Left ventricle myocardium inferior (tissue), 1 donor: ENCODE measurements around the gene ADAT2. TPM values are rescaled to one million over a fixed set of nuclear protein-coding genes. Genes with fewer than 3 reads are reported as not detected.

Experiments
- DNase-seq: peaks from one replicate; pipeline ENCODE4 v3.0.0-alpha.2; 2020
- H3K27ac ChIP-seq: fragments of 200-600 bp; replicated peaks from 2 replicates; pipeline ENCODE4 v1.8.0; 2021
- H3K27me3 ChIP-seq: fragments of 200-600 bp; 2 replicates; pipeline ENCODE4 v1.8.0; 2021; ENCODE audit warnings: low read depth
- H3K36me3 ChIP-seq: fragments of 200-600 bp; 2 replicates; pipeline ENCODE4 v1.8.0; 2021
- H3K4me1 ChIP-seq: fragments of 200-600 bp; 2 replicates; pipeline ENCODE4 v1.8.0; 2021
- H3K4me3 ChIP-seq: fragments of 200-600 bp; 2 replicates; pipeline ENCODE4 v1.8.0; 2021; ENCODE audit warnings: mild to moderate bottlenecking, moderate library complexity
- H3K9me3 ChIP-seq: fragments of 200-600 bp; replicated peaks from 2 replicates; pipeline ENCODE4 v1.8.0; 2021
- CTCF ChIP-seq: fragments of 200-600 bp; IDR thresholded peaks from 2 replicates; pipeline ENCODE4 v1.8.0; 2021; ENCODE audit warnings: antibody characterized with exemption, mild to moderate bottlenecking, borderline replicate concordance
- intact Hi-C: fragments of 100-400 bp; cut with micrococcal nuclease; formaldehyde crosslinking; loops from one replicate; pipeline ENCODE4 v1.11.0; 2022
- total RNA-seq: library from RNA; stranded (reverse); fragmentation: NEBNext Ultra II Directional; extraction: Animal tissue kit (Norgen Biotek cat#: 25700); gene quantifications from one replicate; pipeline ENCODE4 v1.2.1, GENCODE V29; 2021
- donor health status: DM: no; HTN: yes; CAD: no; lungs with severe emphysema.

The ADAT2 gene
- total RNA-seq, 1 donor from 2014 or later, result 1.5 TPM

GRCh38 chr6:143375022-143375585, 75.4 kb downstream of the ADAT2 start:
- no peak overlapping the region for H3K4me3 ChIP-seq
- no peak for DNase-seq
- intact Hi-C loops, result no loop called here

GRCh38 chr6:143374014-143374413, 76.5 kb downstream of the ADAT2 start:
- Histone ChIP-seq H3K27ac (no peak overlapping the region), H3K4me1 (no peaks in the 10 kb centered on the region), H3K9me3 (no peaks in the 10 kb centered on the region), H3K36me3 (no peaks in the 10 kb centered on the region), H3K27me3 (no peaks in the 10 kb centered on the region), H3K4me3 (no peak overlapping the region)
- TF ChIP-seq CTCF, result no peak
- intact Hi-C loops, result no loop called here
- DNase-seq, result no peak

More at GRCh38 chr6:143375022-143375585, 75.4 kb downstream of the ADAT2 start:
- no peak for TF ChIP-seq CTCF
- Histone ChIP-seq H3K27ac (no peak overlapping the region), H3K36me3 (no peaks in the 10 kb centered on the region), H3K27me3 (no peaks in the 10 kb centered on the region), H3K9me3 (no peaks in the 10 kb centered on the region), H3K4me1 (no peaks in the 10 kb centered on the region)

Other genes with a start within 250 kb of the ADAT2 start
- 21.0 TPM for gene PEX3, start 110 bp upstream of the ADAT2 start, total RNA-seq
- gene FUCA2, start 61.0 kb upstream of the ADAT2 start, total RNA-seq, result 44.5 TPM
- 71.0 TPM for gene PHACTR2, start 227.3 kb upstream of the ADAT2 start, total RNA-seq